Measurements from ENCODE around the gene AATF.

Gene AATF

GRCh38 chr17:36971508-36971907, 22.8 kb downstream of the AATF start:
- Histone ChIP-seq H3K4me3 (ENCODE audit: low read length) (no peak overlapping the region), H3F3A (ENCODE audit: insufficient read depth, low read length) (no peaks in the 10 kb centered on the region), H3K36me3 (replicated peaks; ENCODE audit: insufficient read depth, low read length) (no peaks in the 10 kb centered on the region), H3K9me2 (replicated peaks; ENCODE audit: insufficient read depth, low read length) (no peaks in the 10 kb centered on the region), H3K27ac (ENCODE audit: low read length) (no peak overlapping the region), H3K9ac (ENCODE audit: low read length) (no peak overlapping the region), H3K4me2 (ENCODE audit: low read depth, low read length) (no peak overlapping the region), H3K79me2 (ENCODE audit: low read length) (peaks cover 68% of the 10 kb centered on the region), H3K4me1 (ENCODE audit: low read length) (no peaks in the 10 kb centered on the region), H3K9me3 (replicated peaks; ENCODE audit: insufficient read depth, low read length) (no peaks in the 10 kb centered on the region), H4K20me1 (ENCODE audit: insufficient read depth, low read length) (peaks cover 3% of the 10 kb centered on the region; the same call in 1 of the 2 replicates), H2AFZ (ENCODE audit: low read length) (no peak overlapping the region), H3K27me3 (replicated peaks; ENCODE audit: insufficient read depth, low read length) (no peaks in the 10 kb centered on the region)
- TF ChIP-seq EZH2 (optimal IDR thresholded peaks at IDR 0.05; ENCODE audit: low read depth, low read length) (no peak), CTCF (IDR thresholded peaks at IDR 0.05; ENCODE audit: low read length) (no peak), EZH2phosphoT487 (IDR thresholded peaks at IDR 0.05; ENCODE audit: low read length) (no peak)
- no peak for DNase-seq

GRCh38 chr17:36972186-36972700, 23.5 kb downstream of the AATF start:
- Histone ChIP-seq H3K4me1 (ENCODE audit: low read length) (no peaks in the 10 kb centered on the region), H3K9ac (ENCODE audit: low read length) (no peak overlapping the region), H3K27me3 (replicated peaks; ENCODE audit: insufficient read depth, low read length) (no peaks in the 10 kb centered on the region), H3F3A (ENCODE audit: insufficient read depth, low read length) (no peaks in the 10 kb centered on the region), H3K79me2 (ENCODE audit: low read length) (peaks cover 72% of the 10 kb centered on the region), H3K9me2 (replicated peaks; ENCODE audit: insufficient read depth, low read length) (no peaks in the 10 kb centered on the region), H3K36me3 (replicated peaks; ENCODE audit: insufficient read depth, low read length) (no peaks in the 10 kb centered on the region), H3K4me2 (ENCODE audit: low read depth, low read length) (no peak overlapping the region), H3K9me3 (replicated peaks; ENCODE audit: insufficient read depth, low read length) (no peaks in the 10 kb centered on the region), H4K20me1 (ENCODE audit: insufficient read depth, low read length) (peaks cover 3% of the 10 kb centered on the region; the same call in 1 of the 2 replicates), H3K27ac (ENCODE audit: low read length) (no peak overlapping the region), H3K4me3 (ENCODE audit: low read length) (no peak overlapping the region), H2AFZ (ENCODE audit: low read length) (no peak overlapping the region)
- no peak for DNase-seq
- no peak for TF ChIP-seq CTCF (IDR thresholded peaks at IDR 0.05; ENCODE audit: low read length)
- TF ChIP-seq EZH2 (optimal IDR thresholded peaks at IDR 0.05; ENCODE audit: low read depth, low read length) = no peak
- no peak for TF ChIP-seq EZH2phosphoT487 (IDR thresholded peaks at IDR 0.05; ENCODE audit: low read length)

- H3K36me3 ChIP-seq (replicated peaks; ENCODE audit: insufficient read depth, low read length) = no peaks in the 10 kb centered on the region
These were observed 24.2 kb downstream of the AATF start for GRCh38 chr17:36972905-36973304.

More at GRCh38 chr17:36972905-36973304, 24.2 kb downstream of the AATF start:
- Histone ChIP-seq H3K4me1 (ENCODE audit: low read length) (no peaks in the 10 kb centered on the region), H2AFZ (ENCODE audit: low read length) (no peak overlapping the region), H3K9ac (ENCODE audit: low read length) (no peak overlapping the region), H3K79me2 (ENCODE audit: low read length) (peaks cover 71% of the 10 kb centered on the region), H3F3A (ENCODE audit: insufficient read depth, low read length) (no peaks in the 10 kb centered on the region), H3K4me3 (ENCODE audit: low read length) (no peak overlapping the region), H3K27me3 (replicated peaks; ENCODE audit: insufficient read depth, low read length) (no peaks in the 10 kb centered on the region), H3K9me2 (replicated peaks; ENCODE audit: insufficient read depth, low read length) (no peaks in the 10 kb centered on the region), H3K9me3 (replicated peaks; ENCODE audit: insufficient read depth, low read length) (no peaks in the 10 kb centered on the region), H3K4me2 (ENCODE audit: low read depth, low read length) (no peak overlapping the region), H4K20me1 (ENCODE audit: insufficient read depth, low read length) (peaks cover 3% of the 10 kb centered on the region; the same call in 1 of the 2 replicates), H3K27ac (ENCODE audit: low read length) (no peak overlapping the region)
- no peak for TF ChIP-seq CTCF (IDR thresholded peaks at IDR 0.05; ENCODE audit: low read length)
- no peak for TF ChIP-seq EZH2phosphoT487 (IDR thresholded peaks at IDR 0.05; ENCODE audit: low read length)
- TF ChIP-seq EZH2 (optimal IDR thresholded peaks at IDR 0.05; ENCODE audit: low read depth, low read length) = no peak
- DNase-seq = no peak
